ENCODE results near the gene PCDH19. TPM values are rescaled to one million over a fixed set of nuclear protein-coding genes. Genes with fewer than 3 reads are reported as not detected.

The PCDH19 gene
- total RNA-seq, 1 donor from 2014 or later: 0.27 TPM

DNA sequence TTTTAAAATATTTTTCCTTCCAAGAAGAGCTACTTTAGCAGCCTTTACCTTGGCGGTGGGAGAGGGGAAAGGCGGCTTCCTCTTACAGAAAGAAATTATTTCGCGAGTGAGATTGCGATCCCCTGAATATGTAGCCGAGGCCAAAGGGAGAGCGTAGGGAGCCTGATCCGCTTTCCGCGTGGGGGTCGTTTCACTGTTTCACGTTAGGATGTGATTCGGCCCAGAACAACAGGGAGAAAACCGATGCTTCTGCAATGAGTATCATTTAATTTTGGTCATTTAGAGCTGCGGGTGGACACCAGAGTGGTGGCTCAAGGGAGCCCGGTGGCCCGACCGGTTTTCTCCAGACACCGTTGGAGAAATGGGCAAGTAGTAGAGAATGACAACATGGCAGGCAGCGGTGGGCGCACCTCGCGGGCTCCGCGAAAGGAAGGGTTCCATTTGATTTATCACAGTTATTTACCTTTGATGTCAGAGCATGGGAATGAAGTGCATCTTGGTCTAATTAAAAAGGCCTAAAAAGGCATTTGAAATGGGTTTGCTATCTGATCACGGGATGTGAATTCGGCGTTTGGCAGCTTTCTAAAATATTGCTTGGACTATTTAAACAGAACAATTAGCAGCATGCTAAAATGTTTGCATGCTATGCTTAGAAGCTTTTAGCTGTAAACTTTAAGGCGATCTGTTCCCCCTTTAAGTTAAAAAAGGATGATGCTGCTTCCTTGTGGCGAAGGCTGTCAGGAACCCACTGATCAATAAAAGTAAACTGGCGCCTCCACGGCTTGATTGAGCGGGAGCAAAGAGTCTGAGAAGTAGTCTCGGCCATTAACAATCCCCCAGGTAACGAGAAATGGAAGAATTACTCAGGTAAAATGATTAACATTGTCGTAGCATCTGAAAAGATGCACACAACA lies 2.0 kb upstream of the PCDH19 start:
- Histone ChIP-seq H3K9me3 (no peaks in the 10 kb centered on the region), H3K36me3 (no peaks in the 10 kb centered on the region), H3K4me3 (no peak overlapping the region), H3K4me1 (no peaks in the 10 kb centered on the region), H3K27me3 (ENCODE audit: low read depth) (peaks cover 41% of the 10 kb centered on the region), H3K27ac (no peak overlapping the region)
- DNase-seq: no peak
- no peak for ATAC-seq
- TF ChIP-seq, protein P1, sequence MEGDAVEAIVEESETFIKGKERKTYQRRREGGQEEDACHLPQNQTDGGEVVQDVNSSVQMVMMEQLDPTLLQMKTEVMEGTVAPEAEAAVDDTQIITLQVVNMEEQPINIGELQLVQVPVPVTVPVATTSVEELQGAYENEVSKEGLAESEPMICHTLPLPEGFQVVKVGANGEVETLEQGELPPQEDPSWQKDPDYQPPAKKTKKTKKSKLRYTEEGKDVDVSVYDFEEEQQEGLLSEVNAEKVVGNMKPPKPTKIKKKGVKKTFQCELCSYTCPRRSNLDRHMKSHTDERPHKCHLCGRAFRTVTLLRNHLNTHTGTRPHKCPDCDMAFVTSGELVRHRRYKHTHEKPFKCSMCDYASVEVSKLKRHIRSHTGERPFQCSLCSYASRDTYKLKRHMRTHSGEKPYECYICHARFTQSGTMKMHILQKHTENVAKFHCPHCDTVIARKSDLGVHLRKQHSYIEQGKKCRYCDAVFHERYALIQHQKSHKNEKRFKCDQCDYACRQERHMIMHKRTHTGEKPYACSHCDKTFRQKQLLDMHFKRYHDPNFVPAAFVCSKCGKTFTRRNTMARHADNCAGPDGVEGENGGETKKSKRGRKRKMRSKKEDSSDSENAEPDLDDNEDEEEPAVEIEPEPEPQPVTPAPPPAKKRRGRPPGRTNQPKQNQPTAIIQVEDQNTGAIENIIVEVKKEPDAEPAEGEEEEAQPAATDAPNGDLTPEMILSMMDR (IDR thresholded peaks at IDR 0.05): no peak
- intact Hi-C loops (cut with DNase I): no loop called here

DNA sequence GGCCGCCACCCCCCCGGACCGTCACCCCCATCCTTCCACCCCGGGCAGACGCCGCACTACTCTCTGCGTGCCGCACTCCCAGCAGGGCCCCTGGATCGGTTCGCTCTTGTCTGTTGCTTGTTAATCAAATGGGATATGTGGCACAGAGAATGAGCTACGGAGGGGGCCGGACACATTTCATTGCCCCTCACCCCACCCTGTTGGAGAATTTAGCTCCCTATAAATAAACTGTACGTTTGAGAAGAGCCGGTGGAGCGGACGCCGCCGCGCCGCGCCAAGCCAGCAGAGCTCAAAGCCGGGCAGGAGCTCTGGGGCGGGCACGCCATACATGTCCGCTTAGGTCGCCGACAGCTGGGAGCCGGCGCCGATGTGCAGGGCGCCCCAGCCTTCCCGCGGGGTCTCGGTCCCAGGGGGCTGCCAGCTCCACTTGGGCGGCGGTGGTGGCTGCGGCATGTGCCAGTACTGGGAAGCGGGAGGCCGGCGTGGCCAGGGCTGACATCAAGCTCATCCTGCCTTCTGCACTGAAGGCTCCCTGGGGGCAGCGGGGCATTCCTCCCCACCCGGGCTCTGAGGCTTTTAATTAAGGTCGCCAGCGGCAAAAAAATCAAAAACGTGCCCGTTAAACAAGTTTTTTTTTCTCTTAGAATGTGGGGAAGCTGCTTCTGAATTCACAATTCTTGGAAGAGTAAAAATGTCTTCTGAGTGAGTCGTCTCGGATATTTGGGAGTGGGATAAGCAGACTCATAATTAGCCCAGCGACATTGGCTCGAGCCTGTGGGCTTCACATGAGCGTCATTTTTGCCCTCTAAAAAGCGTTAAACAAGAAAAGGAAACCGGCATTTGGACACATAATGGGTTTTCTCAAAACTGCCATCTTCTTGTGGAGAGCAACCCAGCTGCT lies 1.1 kb upstream of the PCDH19 start:
- Histone ChIP-seq H3K36me3 (no peaks in the 10 kb centered on the region), H3K4me1 (no peaks in the 10 kb centered on the region), H3K27me3 (ENCODE audit: low read depth) (peaks cover 48% of the 10 kb centered on the region), H3K9me3 (no peaks in the 10 kb centered on the region), H3K4me3 (peak overlapping the region; percentile 19), H3K27ac (no peak overlapping the region)
- intact Hi-C loops (cut with DNase I): no loop called here
- ATAC-seq (no peak), DNase-seq (no peak)
- TF ChIP-seq, protein P1 (IDR thresholded peaks at IDR 0.05): no peak

DNA sequence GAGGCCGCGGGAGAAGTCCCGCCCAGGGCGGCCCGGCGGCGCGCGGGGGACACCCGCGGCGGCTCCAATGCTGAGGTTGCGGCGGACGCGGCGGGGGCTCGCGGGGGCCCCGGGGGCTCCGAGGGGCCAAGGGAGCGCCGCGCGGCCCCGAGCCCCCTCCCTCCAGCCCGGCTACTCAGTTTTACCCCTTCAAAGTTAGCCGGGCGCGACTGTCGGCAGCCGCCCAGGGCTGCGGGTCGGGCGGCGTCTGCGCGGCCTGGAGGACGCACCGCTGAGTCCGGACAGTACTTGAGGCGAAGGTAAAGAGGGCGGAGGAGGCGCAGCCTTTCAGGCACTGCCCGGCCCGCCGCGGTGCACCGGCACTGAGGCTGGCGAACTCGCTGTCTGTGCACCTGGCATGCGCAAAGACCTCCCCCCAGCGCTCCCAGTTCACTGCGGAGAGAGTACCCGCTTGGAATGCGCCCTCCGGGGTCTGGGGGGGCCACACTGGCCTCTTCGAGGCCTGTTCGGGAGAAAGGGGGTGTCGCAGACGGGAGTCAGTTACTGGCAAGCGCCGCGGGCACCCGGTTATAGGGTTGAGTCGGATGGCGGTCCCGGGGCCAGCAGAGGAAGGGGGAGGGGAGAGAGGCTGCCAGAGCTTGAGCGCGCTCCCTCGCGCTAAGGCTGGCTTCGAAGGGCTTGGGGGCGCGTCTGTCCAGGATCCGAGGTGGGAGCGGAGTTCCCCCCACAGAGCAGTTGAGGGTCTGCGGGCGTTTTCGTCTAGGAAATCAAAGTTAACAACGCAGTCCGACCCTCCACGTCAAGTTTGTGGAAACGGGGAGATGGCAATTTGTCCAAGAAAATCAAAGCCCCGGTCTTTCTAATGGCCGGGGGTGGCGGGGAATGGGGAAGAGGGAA lies 1.1 kb downstream of the PCDH19 start:
- DNase-seq (no peak), ATAC-seq (no peak)
- intact Hi-C loops (cut with DNase I): no loop called here

DNA sequence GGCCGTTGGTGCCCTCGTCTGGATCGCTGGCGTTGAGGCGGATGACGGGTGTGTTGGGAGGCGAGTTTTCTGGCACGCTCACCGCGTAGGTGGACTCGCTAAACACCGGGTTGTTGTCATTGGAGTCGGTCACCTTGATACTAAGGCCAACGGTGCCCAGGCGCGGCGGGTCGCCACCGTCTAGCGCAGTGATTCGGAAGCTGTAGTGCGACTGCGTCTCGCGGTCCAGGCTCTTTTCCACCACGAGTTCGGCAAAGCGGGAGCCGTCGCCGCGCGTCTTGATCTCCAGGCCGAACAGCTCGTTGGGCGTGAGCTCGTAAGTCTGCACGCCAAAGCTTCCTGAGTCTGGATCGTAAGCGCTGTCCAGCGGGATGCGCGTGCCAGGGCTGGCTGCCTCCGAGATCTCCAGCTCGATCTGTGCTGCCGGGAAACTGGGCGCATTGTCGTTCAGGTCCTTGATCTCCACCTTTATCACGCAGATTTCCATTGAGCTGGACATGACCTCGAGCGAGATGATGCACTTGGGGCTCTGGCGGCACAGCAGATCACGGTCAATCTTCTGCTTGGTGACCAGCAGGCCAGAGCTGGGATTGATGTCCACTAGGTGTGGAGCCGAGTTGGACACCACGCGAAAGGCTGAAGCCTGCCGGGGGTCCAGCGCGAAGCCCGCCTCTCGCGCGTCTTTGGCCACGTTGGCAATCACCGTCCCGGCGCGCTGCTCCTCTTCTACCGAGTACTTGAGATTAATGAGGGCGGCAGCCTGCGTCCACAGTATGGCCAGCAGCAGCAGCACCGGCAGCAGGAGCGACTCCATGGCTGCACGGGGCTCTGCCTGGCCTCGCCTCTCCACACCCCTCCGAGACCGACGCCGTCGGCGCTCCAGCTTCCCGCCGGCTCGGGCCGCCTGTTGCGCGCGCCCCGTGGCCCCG lies 2.0 kb downstream of the PCDH19 start:
- no peak for ATAC-seq
- TF ChIP-seq, protein P1 (IDR thresholded peaks at IDR 0.05): no peak
- no peaks in the 10 kb centered on the region for H3K36me3 ChIP-seq
- H3K27ac ChIP-seq: no peak overlapping the region
- no peak for DNase-seq
- intact Hi-C loops (cut with DNase I): no loop called here
- no peaks in the 10 kb centered on the region for H3K9me3 ChIP-seq
- H3K4me1 ChIP-seq: no peaks in the 10 kb centered on the region
- H3K27me3 ChIP-seq (ENCODE audit: low read depth): peaks cover 48% of the 10 kb centered on the region
- no peak overlapping the region for H3K4me3 ChIP-seq

More for the DNA sequence above, 1.1 kb downstream of the PCDH19 start:
- peaks cover 48% of the 10 kb centered on the region for H3K27me3 ChIP-seq (ENCODE audit: low read depth)
- H3K9me3 ChIP-seq: no peaks in the 10 kb centered on the region
- H3K27ac ChIP-seq: no peak overlapping the region
- H3K4me3 ChIP-seq: peak overlapping the region; percentile 45
- TF ChIP-seq, protein P1 (IDR thresholded peaks at IDR 0.05): no peak
- no peaks in the 10 kb centered on the region for H3K36me3 ChIP-seq
- H3K4me1 ChIP-seq: no peaks in the 10 kb centered on the region
